Transverse colon (tissue), 3 donors: ENCODE measurements around the gene HTT.

Experiments
- POLR2A ChIP-seq: fragments of 450-650 bp; IDR thresholded peaks from one replicate; pipeline ENCODE4 v1.6.1; 2016; ENCODE audit warnings: antibody characterized with exemption, mild to moderate bottlenecking, moderate library complexity
- TF ChIP-seq, protein P1 (sequence below), 5 experiments: fragments of 200-600 bp in 3 of 5; fragments of 450-650 bp in 2 of 5; sonication (generic) in 3 of 5; IDR thresholded peaks; 1 replicate in 2 of 5; 2 replicates in 3 of 5; pipeline ENCODE4 v1.5.1; 2016 to 2017; ENCODE audit warnings: antibody characterized with exemption in 5 of 5, inconsistent platforms in 3 of 5, mild to moderate bottlenecking in 2 of 5, moderate library complexity in 1 of 5

DNA sequence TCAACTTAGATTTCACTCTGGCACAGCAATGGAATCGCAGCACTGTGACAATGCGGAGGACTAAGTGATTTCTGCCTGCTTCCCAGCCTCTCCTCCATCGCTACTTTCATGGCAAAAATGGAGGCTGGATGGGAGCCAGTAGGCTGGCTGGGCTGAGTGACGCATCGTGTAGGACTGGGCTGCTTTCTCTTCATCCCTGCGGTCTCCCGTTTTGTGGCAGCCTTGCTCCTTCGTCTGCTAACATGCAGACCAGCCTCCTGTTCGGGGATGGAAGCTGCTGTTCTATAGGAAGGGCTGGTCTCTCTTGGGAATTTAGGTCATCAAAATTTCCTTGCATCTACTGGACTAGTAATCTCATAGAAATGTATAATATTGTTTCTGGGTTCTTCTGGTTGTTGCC lies 202.5 kb downstream of the HTT start:
- TF ChIP-seq, protein P1, sequence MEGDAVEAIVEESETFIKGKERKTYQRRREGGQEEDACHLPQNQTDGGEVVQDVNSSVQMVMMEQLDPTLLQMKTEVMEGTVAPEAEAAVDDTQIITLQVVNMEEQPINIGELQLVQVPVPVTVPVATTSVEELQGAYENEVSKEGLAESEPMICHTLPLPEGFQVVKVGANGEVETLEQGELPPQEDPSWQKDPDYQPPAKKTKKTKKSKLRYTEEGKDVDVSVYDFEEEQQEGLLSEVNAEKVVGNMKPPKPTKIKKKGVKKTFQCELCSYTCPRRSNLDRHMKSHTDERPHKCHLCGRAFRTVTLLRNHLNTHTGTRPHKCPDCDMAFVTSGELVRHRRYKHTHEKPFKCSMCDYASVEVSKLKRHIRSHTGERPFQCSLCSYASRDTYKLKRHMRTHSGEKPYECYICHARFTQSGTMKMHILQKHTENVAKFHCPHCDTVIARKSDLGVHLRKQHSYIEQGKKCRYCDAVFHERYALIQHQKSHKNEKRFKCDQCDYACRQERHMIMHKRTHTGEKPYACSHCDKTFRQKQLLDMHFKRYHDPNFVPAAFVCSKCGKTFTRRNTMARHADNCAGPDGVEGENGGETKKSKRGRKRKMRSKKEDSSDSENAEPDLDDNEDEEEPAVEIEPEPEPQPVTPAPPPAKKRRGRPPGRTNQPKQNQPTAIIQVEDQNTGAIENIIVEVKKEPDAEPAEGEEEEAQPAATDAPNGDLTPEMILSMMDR (IDR thresholded peaks at IDR 0.05) = no peak
- no peak for TF ChIP-seq POLR2A
